ENCODE data around the gene ATOH1.
A peak's percentile ranks its signal among the peaks of the same experiment; 100 is the strongest.

The ATOH1 gene

GRCh38 chr4:93828332-93828994 lies at the start of gene ATOH1:
Gene ATOH1, plus strand, starts transcription at chr4:93828753. Its CDS starts 174 bp downstream, at chr4:93828927.
- DNase-seq = peak; percentile 36

GRCh38 chr4:93779228-93779627 lies 49.3 kb upstream of the ATOH1 start:
- DNase-seq = no peak

GRCh38 chr4:93780080-93780479 lies 48.5 kb upstream of the ATOH1 start:
- no peak for DNase-seq

GRCh38 chr4:93781198-93781597 lies 47.4 kb upstream of the ATOH1 start:
- no peak for DNase-seq

- DNase-seq = no peak
These were observed 42.4 kb upstream of the ATOH1 start for GRCh38 chr4:93786149-93786548.

GRCh38 chr4:93788712-93789111 lies 39.8 kb upstream of the ATOH1 start:
- no peak for DNase-seq

- DNase-seq = no peak
These were observed 36.9 kb upstream of the ATOH1 start for GRCh38 chr4:93791570-93792195.

- no peak for DNase-seq
These were observed 26.5 kb upstream of the ATOH1 start for GRCh38 chr4:93802045-93802444.

- DNase-seq = no peak
These were observed 18.8 kb upstream of the ATOH1 start for GRCh38 chr4:93809773-93810172.

- DNase-seq = no peak
These were observed 18.1 kb upstream of the ATOH1 start for GRCh38 chr4:93810340-93810992.

GRCh38 chr4:93813092-93813491 lies 15.5 kb upstream of the ATOH1 start:
- DNase-seq = no peak

GRCh38 chr4:93814141-93814540 lies 14.4 kb upstream of the ATOH1 start:
- no peak for DNase-seq

GRCh38 chr4:93814722-93815121 lies 13.8 kb upstream of the ATOH1 start:
- no peak for DNase-seq

- DNase-seq = no peak
These were observed 2.9 kb upstream of the ATOH1 start for GRCh38 chr4:93825551-93826216.

GRCh38 chr4:93827272-93827947 lies 1.1 kb upstream of the ATOH1 start:
- no peak for DNase-seq

GRCh38 chr4:93828995-93829819 lies 654 bp downstream of the ATOH1 start:
- no peak for DNase-seq

- no peak for DNase-seq
These were observed 1.5 kb downstream of the ATOH1 start for GRCh38 chr4:93829820-93830687.

GRCh38 chr4:93831716-93832496 lies 3.4 kb downstream of the ATOH1 start:
- no peak for DNase-seq

GRCh38 chr4:93834249-93835066 lies 5.9 kb downstream of the ATOH1 start:
- no peak for DNase-seq
